Mammary epithelial cell (primary cell): ENCODE results near the gene MRGPRX3.

ENCODE experiments used
- CTCF ChIP-seq, 2 donors: IDR thresholded peaks in 1 of 2; conservative IDR thresholded peaks in 1 of 2; 2 replicates each; pipeline ENCODE4 v1.5.1; 2011 to 2012; ENCODE audit warnings: inconsistent platforms in 2 of 2, low read length in 2 of 2, mild to moderate bottlenecking in 2 of 2, control low read depth in 1 of 2, low read depth in 1 of 2; ENCODE audit not compliant: insufficient read depth in 1 of 2; ENCODE audit errors: extremely low read depth in 1 of 2
- EZH2 ChIP-seq: IDR thresholded peaks from 2 replicates; pipeline ENCODE4 v1.6.1; 2012; ENCODE audit warnings: low read length, inconsistent platforms, borderline replicate concordance

- TF ChIP-seq CTCF (conservative IDR thresholded peaks at IDR 0.05 in 1 of 2, IDR thresholded peaks at IDR 0.05 in 1 of 2; ENCODE audit: extremely low read depth in 1 of 2, insufficient read depth in 1 of 2, low read depth in 1 of 2, low read length in 2 of 2) (peak; percentile 57 to 81), EZH2 (no peak)
These were observed 26.4 kb upstream of the MRGPRX3 start, which contains the start of gene SAAL1 for GRCh38 chr11:18105802-18106574.
